ENCODE results near the gene PKD1L1. TPM values are rescaled to one million over a fixed set of nuclear protein-coding genes. Genes with fewer than 3 reads are reported as not detected.

PKD1L1 gene
- total RNA-seq, 1 donor from 2014 or later = 0.05 TPM

GRCh38 chr7:47786557-47787248 lies 161.6 kb downstream of the PKD1L1 start:
- no peak for TF ChIP-seq CTCF (IDR thresholded peaks at IDR 0.05)
- no peaks in the 10 kb centered on the region for H3K9me3 Mint-ChIP-seq (ENCODE audit: unreplicated experiment)
- H3K27ac Mint-ChIP-seq (ENCODE audit: unreplicated experiment) = peak overlapping the region; percentile 92
- H3K4me3 Mint-ChIP-seq (ENCODE audit: unreplicated experiment) = no peak overlapping the region
- H3K36me3 Mint-ChIP-seq (ENCODE audit: unreplicated experiment) = no peaks in the 10 kb centered on the region
- peaks cover 65% of the 10 kb centered on the region for H3K4me1 Mint-ChIP-seq (ENCODE audit: unreplicated experiment)
- DNase-seq (ENCODE audit: extremely low spot score, unreplicated experiment) = peak; percentile 91
- no peaks in the 10 kb centered on the region for H3K27me3 Mint-ChIP-seq (ENCODE audit: unreplicated experiment)

GRCh38 chr7:47785923-47786556 lies 162.2 kb downstream of the PKD1L1 start:
- no peaks in the 10 kb centered on the region for H3K27me3 Mint-ChIP-seq (ENCODE audit: unreplicated experiment)
- H3K9me3 Mint-ChIP-seq (ENCODE audit: unreplicated experiment) = no peaks in the 10 kb centered on the region
- no peak for TF ChIP-seq CTCF (IDR thresholded peaks at IDR 0.05)
- H3K27ac Mint-ChIP-seq (ENCODE audit: unreplicated experiment) = peak overlapping the region; percentile 92
- DNase-seq (ENCODE audit: extremely low spot score, unreplicated experiment) = no peak
- no peak overlapping the region for H3K4me3 Mint-ChIP-seq (ENCODE audit: unreplicated experiment)
- H3K36me3 Mint-ChIP-seq (ENCODE audit: unreplicated experiment) = no peaks in the 10 kb centered on the region
- H3K4me1 Mint-ChIP-seq (ENCODE audit: unreplicated experiment) = peaks cover 64% of the 10 kb centered on the region

GRCh38 chr7:47783456-47784223 lies 164.6 kb downstream of the PKD1L1 start:
- DNase-seq (ENCODE audit: extremely low spot score, unreplicated experiment) = no peak
- TF ChIP-seq CTCF (IDR thresholded peaks at IDR 0.05) = no peak
- H3K27ac Mint-ChIP-seq (ENCODE audit: unreplicated experiment) = peak overlapping the region; percentile 92
- no peaks in the 10 kb centered on the region for H3K27me3 Mint-ChIP-seq (ENCODE audit: unreplicated experiment)
- no peaks in the 10 kb centered on the region for H3K9me3 Mint-ChIP-seq (ENCODE audit: unreplicated experiment)
- H3K36me3 Mint-ChIP-seq (ENCODE audit: unreplicated experiment) = no peaks in the 10 kb centered on the region
- H3K4me3 Mint-ChIP-seq (ENCODE audit: unreplicated experiment) = peak overlapping the region; percentile 3
- H3K4me1 Mint-ChIP-seq (ENCODE audit: unreplicated experiment) = peaks cover 63% of the 10 kb centered on the region

- Mint-ChIP-seq H3K27me3 (ENCODE audit: unreplicated experiment) (no peaks in the 10 kb centered on the region), H3K9me3 (ENCODE audit: unreplicated experiment) (peaks cover 2% of the 10 kb centered on the region), H3K4me3 (ENCODE audit: unreplicated experiment) (no peak overlapping the region), H3K36me3 (ENCODE audit: unreplicated experiment) (no peaks in the 10 kb centered on the region), H3K27ac (ENCODE audit: unreplicated experiment) (peak overlapping the region; percentile 92), H3K4me1 (ENCODE audit: unreplicated experiment) (peaks cover 63% of the 10 kb centered on the region)
- no peak for DNase-seq (ENCODE audit: extremely low spot score, unreplicated experiment)
- TF ChIP-seq CTCF (IDR thresholded peaks at IDR 0.05) = no peak
Observed at GRCh38 chr7:47782792-47783191, 165.5 kb downstream of the PKD1L1 start.

GRCh38 chr7:47782022-47782421 lies 166.2 kb downstream of the PKD1L1 start:
- Mint-ChIP-seq H3K27me3 (ENCODE audit: unreplicated experiment) (no peaks in the 10 kb centered on the region), H3K4me1 (ENCODE audit: unreplicated experiment) (peaks cover 56% of the 10 kb centered on the region), H3K27ac (ENCODE audit: unreplicated experiment) (peak overlapping the region; percentile 92), H3K4me3 (ENCODE audit: unreplicated experiment) (no peak overlapping the region), H3K36me3 (ENCODE audit: unreplicated experiment) (no peaks in the 10 kb centered on the region), H3K9me3 (ENCODE audit: unreplicated experiment) (peaks cover 10% of the 10 kb centered on the region)
- no peak for TF ChIP-seq CTCF (IDR thresholded peaks at IDR 0.05)
- no peak for DNase-seq (ENCODE audit: extremely low spot score, unreplicated experiment)
